GM23338 (cell line): ENCODE results near the gene ZNF334. TPM values are rescaled to one million over a fixed set of nuclear protein-coding genes. Genes with fewer than 3 reads are reported as not detected.

ENCODE experiments used
- ATAC-seq: fragments of 200-7000 bp; cut with Tn5 transposase; 3 replicates; pipeline ENCODE4 v1.9.1; 2020
- DNase-seq: peaks from one replicate; pipeline ENCODE4 v3.0.0-alpha.2; 2015; ENCODE audit warnings: low spot score
- H2AFZ ChIP-seq: fragments of 200-600 bp; sonication (generic); 2 replicates; pipeline ENCODE4 v1.8.0; 2016; ENCODE audit warnings: antibody characterized with exemption, mild to moderate bottlenecking, moderate library complexity
- H3F3A ChIP-seq: fragments of 200-600 bp; sonication (generic); replicated peaks from 2 replicates; pipeline ENCODE4 v1.8.0; 2017; ENCODE audit warnings: antibody characterized with exemption, mixed run types, low read depth
- H3K27ac ChIP-seq: fragments of 200-600 bp; sonication (generic); 2 replicates; pipeline ENCODE4 v1.6.1; 2016; ENCODE audit warnings: low read depth
- H3K27me3 ChIP-seq: fragments of 200-600 bp; sonication (generic); 2 replicates; pipeline ENCODE4 v1.8.0; 2016; ENCODE audit warnings: mild to moderate bottlenecking, mixed run types, moderate library complexity; ENCODE audit not compliant: insufficient read depth
- H3K36me3 ChIP-seq: fragments of 200-600 bp; sonication (generic); 2 replicates; pipeline ENCODE4 v1.8.0; 2016; ENCODE audit warnings: mild to moderate bottlenecking; ENCODE audit not compliant: insufficient read depth
- H3K4me1 ChIP-seq: fragments of 200-600 bp; sonication (generic); 2 replicates; pipeline ENCODE4 v1.8.0; 2016; ENCODE audit warnings: mild to moderate bottlenecking, moderate library complexity; ENCODE audit not compliant: insufficient read depth
- H3K4me2 ChIP-seq: fragments of 200-600 bp; sonication (generic); 2 replicates; pipeline ENCODE4 v1.7.1; 2017; ENCODE audit warnings: mixed run types
- H3K4me3 ChIP-seq: fragments of 200-600 bp; sonication (generic); 2 replicates; pipeline ENCODE4 v1.6.1; 2016; ENCODE audit warnings: mixed run types
- H3K79me2 ChIP-seq: fragments of 200-600 bp; sonication (generic); replicated peaks from 2 replicates; pipeline ENCODE4 v1.8.0; 2017; ENCODE audit warnings: mild to moderate bottlenecking; ENCODE audit not compliant: insufficient read depth
- H3K9me2 ChIP-seq: fragments of 200-600 bp; sonication (generic); 2 replicates; pipeline ENCODE4 v1.8.0; 2017; ENCODE audit not compliant: insufficient read depth
- H4K20me1 ChIP-seq: fragments of 200-600 bp; sonication (generic); replicated peaks from 2 replicates; pipeline ENCODE4 v1.8.0; 2017; ENCODE audit warnings: mild to moderate bottlenecking; ENCODE audit not compliant: insufficient read depth
- H3K27ac Mint-ChIP-seq: 2 replicates; pipeline ENCODE4 v1.8.0; 2020; ENCODE audit warnings: inconsistent platforms, mild to moderate bottlenecking, moderate library complexity, mixed read lengths
- H3K27me3 Mint-ChIP-seq: 3 replicates; pipeline ENCODE4 v1.8.0; 2022; ENCODE audit warnings: low read depth, mild to moderate bottlenecking, moderate library complexity, mixed read lengths, inconsistent platforms; ENCODE audit not compliant: insufficient read depth, poor library complexity
- H3K36me3 Mint-ChIP-seq: 3 replicates; pipeline ENCODE4 v1.8.0; 2021; ENCODE audit warnings: low read depth, mild to moderate bottlenecking, inconsistent platforms, moderate library complexity, mixed read lengths
- H3K4me1 Mint-ChIP-seq: 3 replicates; pipeline ENCODE4 v1.8.0; 2020; ENCODE audit warnings: mild to moderate bottlenecking, inconsistent platforms, mixed read lengths
- H3K4me3 Mint-ChIP-seq: 3 replicates; pipeline ENCODE4 v1.8.0; 2021; ENCODE audit warnings: moderate library complexity, mild to moderate bottlenecking, inconsistent platforms, mixed read lengths
- H3K9me3 Mint-ChIP-seq: 3 replicates; pipeline ENCODE4 v1.8.0; 2020; ENCODE audit warnings: moderate library complexity, mild to moderate bottlenecking, inconsistent platforms, mixed read lengths
- CREB1 ChIP-seq: fragments of 250-450 bp; sonication (Bioruptor Pico); IDR thresholded peaks from 2 replicates; pipeline ENCODE4 v1.5.0; 2020; ENCODE audit warnings: low read depth, mild to moderate bottlenecking, moderate library complexity
- EZH2 ChIP-seq: fragments of 200-600 bp; sonication (generic); IDR thresholded peaks from one replicate; pipeline ENCODE4 v1.8.0; 2017; ENCODE audit warnings: antibody characterized with exemption, mild to moderate bottlenecking, low read depth; ENCODE audit not compliant: unreplicated experiment
- EZH2phosphoT487 ChIP-seq: fragments of 200-600 bp; sonication (generic); IDR thresholded peaks from one replicate; pipeline ENCODE4 v1.8.1; 2018; ENCODE audit warnings: antibody characterized with exemption; ENCODE audit not compliant: unreplicated experiment
- JUNB ChIP-seq: IDR thresholded peaks from one replicate; pipeline ENCODE4 v1.6.1; 2016; ENCODE audit warnings: antibody characterized with exemption; ENCODE audit not compliant: unreplicated experiment
- POLR2AphosphoS5 ChIP-seq: IDR thresholded peaks from 2 replicates; pipeline ENCODE4 v1.6.1; 2016; ENCODE audit warnings: antibody characterized with exemption, low read depth
- ZNF114 ChIP-seq: fragments of 250-450 bp; sonication (Bioruptor Pico); IDR thresholded peaks from 2 replicates; pipeline ENCODE4 v1.5.0; 2020; ENCODE audit warnings: mild to moderate bottlenecking, moderate library complexity
- ZNF331 ChIP-seq: fragments of 250-450 bp; sonication (Bioruptor Pico); IDR thresholded peaks from 2 replicates; pipeline ENCODE4 v1.5.0; 2020; ENCODE audit warnings: low read depth, mild to moderate bottlenecking, moderate library complexity
- polyA plus RNA-seq: library from polyadenylated mRNA; unstranded; fragments of >200 nt; fragmentation: Nextera tagmentation; extraction: Ambion mirVana; gene quantifications from 2 replicates; pipeline ENCODE4 v1.2.1, GENCODE V29; 2016
- total RNA-seq: library from RNA; depleted of rRNA; stranded (reverse); fragments of >200 nt; shearing (Covaris generic); gene quantifications from 2 replicates; pipeline ENCODE4 v1.2.3, GENCODE V29; 2014
- TF ChIP-seq, protein P1 (sequence below): IDR thresholded peaks from 2 replicates; pipeline ENCODE4 v1.6.1; 2016; ENCODE audit warnings: antibody characterized with exemption
- TF ChIP-seq, protein P2 (sequence below), 2 experiments: fragments of 200-600 bp in 1 of 2; sonication (generic) in 1 of 2; conservative IDR thresholded peaks; 2 replicates each; pipeline versions ENCODE4 v1.5.1 to v1.6.1; 2016 to 2017; ENCODE audit warnings: antibody characterized with exemption in 2 of 2, low read depth in 2 of 2, mild to moderate bottlenecking in 2 of 2, moderate library complexity in 1 of 2
- TF ChIP-seq, protein P3 (sequence below): IDR thresholded peaks from one replicate; pipeline ENCODE4 v1.6.1; 2018; ENCODE audit warnings: antibody characterized with exemption; ENCODE audit not compliant: unreplicated experiment

The ZNF334 gene
- total and polyA plus RNA-seq, 2 experiments from 2014 or later, result 12.4 to 19.1 TPM

DNA sequence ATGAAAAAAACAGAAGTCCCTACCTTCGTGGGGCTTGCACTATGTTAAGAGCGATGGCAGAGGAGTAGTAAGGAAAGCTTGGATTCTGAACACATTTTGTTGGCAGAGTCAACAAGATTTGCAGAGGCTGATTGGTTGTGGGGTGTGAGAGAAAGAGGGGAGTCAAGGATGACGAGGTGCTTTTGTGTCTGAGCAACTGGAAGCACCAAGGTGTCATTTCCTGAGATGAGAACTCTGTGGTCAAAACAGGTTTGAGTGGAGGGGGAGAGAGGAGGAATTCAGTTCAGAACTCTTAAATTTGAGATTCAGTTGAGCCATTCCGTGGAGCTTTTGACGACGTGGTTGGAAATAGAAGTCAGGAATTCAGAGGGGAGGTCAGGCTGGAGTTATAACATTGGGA lies 33.6 kb upstream of the ZNF334 start:
- no peak for ATAC-seq
- H3K9me3 Mint-ChIP-seq, result no peaks in the 10 kb centered on the region

DNA sequence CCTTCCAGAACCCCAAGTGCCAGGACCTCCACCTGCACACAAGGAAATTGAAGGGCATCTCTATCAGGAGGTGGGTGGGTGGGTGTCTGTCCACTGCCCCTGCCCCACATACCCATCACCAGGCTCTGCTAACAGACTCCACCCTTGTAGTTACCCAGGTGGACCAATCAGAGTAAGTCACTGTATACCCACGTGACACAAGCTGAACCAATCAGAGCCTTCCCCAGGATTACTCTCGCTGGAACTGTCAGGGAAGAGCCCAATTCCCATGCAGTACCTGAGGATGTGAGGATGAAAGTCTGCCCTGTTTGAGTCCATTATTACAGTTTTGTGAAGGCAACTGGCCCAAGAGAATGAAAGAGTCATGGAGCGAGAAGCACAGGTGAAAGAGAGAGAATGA lies 32.9 kb upstream of the ZNF334 start:
- Mint-ChIP-seq H3K9me3 (no peaks in the 10 kb centered on the region), H3K27ac (no peak overlapping the region), H3K4me3 (no peak overlapping the region), H3K4me1 (no peaks in the 10 kb centered on the region; the same call in 2 of the 3 replicates), H3K36me3 (no peaks in the 10 kb centered on the region), H3K27me3 (no peaks in the 10 kb centered on the region)
- DNase-seq (no peak), ATAC-seq (no peak)
- H3K27me3 ChIP-seq, result no peaks in the 10 kb centered on the region
- no peak overlapping the region for H3K4me3 ChIP-seq
- no peak overlapping the region for H3K4me2 ChIP-seq
- H3K36me3 ChIP-seq, result no peaks in the 10 kb centered on the region
- TF ChIP-seq CREB1 (CRISPR knock-in tag) (no peak), ZNF114 (CRISPR knock-in tag) (no peak), JUNB (no peak), EZH2 (no peak), ZNF331 (CRISPR knock-in tag) (no peak), POLR2AphosphoS5 (no peak)
- TF ChIP-seq, protein P1, sequence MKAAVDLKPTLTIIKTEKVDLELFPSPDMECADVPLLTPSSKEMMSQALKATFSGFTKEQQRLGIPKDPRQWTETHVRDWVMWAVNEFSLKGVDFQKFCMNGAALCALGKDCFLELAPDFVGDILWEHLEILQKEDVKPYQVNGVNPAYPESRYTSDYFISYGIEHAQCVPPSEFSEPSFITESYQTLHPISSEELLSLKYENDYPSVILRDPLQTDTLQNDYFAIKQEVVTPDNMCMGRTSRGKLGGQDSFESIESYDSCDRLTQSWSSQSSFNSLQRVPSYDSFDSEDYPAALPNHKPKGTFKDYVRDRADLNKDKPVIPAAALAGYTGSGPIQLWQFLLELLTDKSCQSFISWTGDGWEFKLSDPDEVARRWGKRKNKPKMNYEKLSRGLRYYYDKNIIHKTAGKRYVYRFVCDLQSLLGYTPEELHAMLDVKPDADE, result no peak
- TF ChIP-seq, protein P2, sequence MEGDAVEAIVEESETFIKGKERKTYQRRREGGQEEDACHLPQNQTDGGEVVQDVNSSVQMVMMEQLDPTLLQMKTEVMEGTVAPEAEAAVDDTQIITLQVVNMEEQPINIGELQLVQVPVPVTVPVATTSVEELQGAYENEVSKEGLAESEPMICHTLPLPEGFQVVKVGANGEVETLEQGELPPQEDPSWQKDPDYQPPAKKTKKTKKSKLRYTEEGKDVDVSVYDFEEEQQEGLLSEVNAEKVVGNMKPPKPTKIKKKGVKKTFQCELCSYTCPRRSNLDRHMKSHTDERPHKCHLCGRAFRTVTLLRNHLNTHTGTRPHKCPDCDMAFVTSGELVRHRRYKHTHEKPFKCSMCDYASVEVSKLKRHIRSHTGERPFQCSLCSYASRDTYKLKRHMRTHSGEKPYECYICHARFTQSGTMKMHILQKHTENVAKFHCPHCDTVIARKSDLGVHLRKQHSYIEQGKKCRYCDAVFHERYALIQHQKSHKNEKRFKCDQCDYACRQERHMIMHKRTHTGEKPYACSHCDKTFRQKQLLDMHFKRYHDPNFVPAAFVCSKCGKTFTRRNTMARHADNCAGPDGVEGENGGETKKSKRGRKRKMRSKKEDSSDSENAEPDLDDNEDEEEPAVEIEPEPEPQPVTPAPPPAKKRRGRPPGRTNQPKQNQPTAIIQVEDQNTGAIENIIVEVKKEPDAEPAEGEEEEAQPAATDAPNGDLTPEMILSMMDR (conservative IDR thresholded peaks at IDR 0.05; ENCODE audit: low read depth in 2 of 2), result no peak
- TF ChIP-seq, protein P3, sequence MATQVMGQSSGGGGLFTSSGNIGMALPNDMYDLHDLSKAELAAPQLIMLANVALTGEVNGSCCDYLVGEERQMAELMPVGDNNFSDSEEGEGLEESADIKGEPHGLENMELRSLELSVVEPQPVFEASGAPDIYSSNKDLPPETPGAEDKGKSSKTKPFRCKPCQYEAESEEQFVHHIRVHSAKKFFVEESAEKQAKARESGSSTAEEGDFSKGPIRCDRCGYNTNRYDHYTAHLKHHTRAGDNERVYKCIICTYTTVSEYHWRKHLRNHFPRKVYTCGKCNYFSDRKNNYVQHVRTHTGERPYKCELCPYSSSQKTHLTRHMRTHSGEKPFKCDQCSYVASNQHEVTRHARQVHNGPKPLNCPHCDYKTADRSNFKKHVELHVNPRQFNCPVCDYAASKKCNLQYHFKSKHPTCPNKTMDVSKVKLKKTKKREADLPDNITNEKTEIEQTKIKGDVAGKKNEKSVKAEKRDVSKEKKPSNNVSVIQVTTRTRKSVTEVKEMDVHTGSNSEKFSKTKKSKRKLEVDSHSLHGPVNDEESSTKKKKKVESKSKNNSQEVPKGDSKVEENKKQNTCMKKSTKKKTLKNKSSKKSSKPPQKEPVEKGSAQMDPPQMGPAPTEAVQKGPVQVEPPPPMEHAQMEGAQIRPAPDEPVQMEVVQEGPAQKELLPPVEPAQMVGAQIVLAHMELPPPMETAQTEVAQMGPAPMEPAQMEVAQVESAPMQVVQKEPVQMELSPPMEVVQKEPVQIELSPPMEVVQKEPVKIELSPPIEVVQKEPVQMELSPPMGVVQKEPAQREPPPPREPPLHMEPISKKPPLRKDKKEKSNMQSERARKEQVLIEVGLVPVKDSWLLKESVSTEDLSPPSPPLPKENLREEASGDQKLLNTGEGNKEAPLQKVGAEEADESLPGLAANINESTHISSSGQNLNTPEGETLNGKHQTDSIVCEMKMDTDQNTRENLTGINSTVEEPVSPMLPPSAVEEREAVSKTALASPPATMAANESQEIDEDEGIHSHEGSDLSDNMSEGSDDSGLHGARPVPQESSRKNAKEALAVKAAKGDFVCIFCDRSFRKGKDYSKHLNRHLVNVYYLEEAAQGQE, result no peak
- no peaks in the 10 kb centered on the region for H3K9me2 ChIP-seq
- no peaks in the 10 kb centered on the region for H3K79me2 ChIP-seq
- H3K27ac ChIP-seq, result no peak overlapping the region
- no peak overlapping the region for H2AFZ ChIP-seq
- peaks cover 17% of the 10 kb centered on the region for H3K4me1 ChIP-seq
- H4K20me1 ChIP-seq, result no peaks in the 10 kb centered on the region
- H3F3A ChIP-seq, result no peaks in the 10 kb centered on the region

More for the DNA sequence above, 33.6 kb upstream of the ZNF334 start:
- no peaks in the 10 kb centered on the region for H3K79me2 ChIP-seq
- H3K9me2 ChIP-seq, result no peaks in the 10 kb centered on the region
- Mint-ChIP-seq H3K4me3 (no peak overlapping the region), H3K27me3 (peaks cover under 1% of the 10 kb centered on the region), H3K4me1 (peaks cover 6% of the 10 kb centered on the region; the same call in 2 of the 3 replicates), H3K27ac (no peak overlapping the region), H3K36me3 (no peaks in the 10 kb centered on the region)
- no peak overlapping the region for H3K27ac ChIP-seq
- H3K4me3 ChIP-seq, result no peak overlapping the region
- TF ChIP-seq, protein P2 (conservative IDR thresholded peaks at IDR 0.05; ENCODE audit: low read depth in 2 of 2), result no peak
- TF ChIP-seq EZH2phosphoT487, result no peak
- TF ChIP-seq POLR2AphosphoS5, result no peak
- H3K27me3 ChIP-seq, result no peaks in the 10 kb centered on the region
- no peaks in the 10 kb centered on the region for H4K20me1 ChIP-seq
- no peaks in the 10 kb centered on the region for H3K36me3 ChIP-seq
- H3K4me2 ChIP-seq, result no peak overlapping the region
- no peak overlapping the region for H2AFZ ChIP-seq
- DNase-seq, result no peak
- peaks cover 23% of the 10 kb centered on the region for H3K4me1 ChIP-seq
- no peaks in the 10 kb centered on the region for H3F3A ChIP-seq
